Glomerular visceral epithelial cell (primary cell): Measurements from ENCODE around the gene PKNOX2.

Experiments
- DNase-seq: peaks from one replicate; pipeline ENCODE4 v3.0.0-alpha.2; 2016; ENCODE audit errors: extremely low spot score

The PKNOX2 gene

DNA sequence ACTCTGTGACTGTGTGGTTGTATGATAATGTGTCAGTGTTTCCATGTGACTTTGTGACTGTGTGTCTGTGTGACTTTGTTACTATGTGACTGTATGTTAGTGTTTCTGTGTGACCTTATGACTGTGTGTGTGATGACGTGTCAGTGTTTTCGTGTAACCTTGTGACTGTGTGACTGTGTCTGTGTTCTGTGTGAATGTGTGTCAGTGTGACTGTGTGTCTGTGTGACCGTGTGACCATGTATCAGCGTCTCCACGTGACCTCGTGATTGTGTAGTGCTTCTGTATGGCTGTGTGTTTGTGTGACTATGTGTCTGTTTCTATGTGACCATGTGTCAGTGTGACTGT is 9.5 kb upstream of the PKNOX2 start:
- DNase-seq, result no peak

DNA sequence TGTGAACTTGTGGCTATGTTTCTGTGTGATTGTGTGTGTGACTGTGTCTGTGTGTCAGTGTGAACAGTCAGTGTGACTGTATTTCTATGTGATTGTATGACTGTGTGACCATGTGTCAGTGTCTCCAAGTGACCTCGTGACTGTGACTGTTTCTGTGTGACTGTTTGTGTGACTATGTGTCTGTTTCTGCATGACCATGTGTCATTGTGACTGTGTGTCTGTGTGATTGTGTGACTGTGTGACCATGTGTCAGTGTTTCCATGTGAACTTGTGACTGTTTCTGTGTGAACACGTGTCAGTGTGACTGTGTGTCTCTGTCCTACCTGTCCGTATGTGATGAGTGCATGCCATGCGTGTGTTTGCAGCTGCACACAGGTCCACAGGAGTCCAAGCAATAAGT is 8.8 kb upstream of the PKNOX2 start:
- DNase-seq, result no peak

- no peak for DNase-seq
These were observed 8.0 kb upstream of the PKNOX2 start for GRCh38 chr11:125156346-125157117.

GRCh38 chr11:125157118-125157733 is 7.3 kb upstream of the PKNOX2 start:
- no peak for DNase-seq

DNA sequence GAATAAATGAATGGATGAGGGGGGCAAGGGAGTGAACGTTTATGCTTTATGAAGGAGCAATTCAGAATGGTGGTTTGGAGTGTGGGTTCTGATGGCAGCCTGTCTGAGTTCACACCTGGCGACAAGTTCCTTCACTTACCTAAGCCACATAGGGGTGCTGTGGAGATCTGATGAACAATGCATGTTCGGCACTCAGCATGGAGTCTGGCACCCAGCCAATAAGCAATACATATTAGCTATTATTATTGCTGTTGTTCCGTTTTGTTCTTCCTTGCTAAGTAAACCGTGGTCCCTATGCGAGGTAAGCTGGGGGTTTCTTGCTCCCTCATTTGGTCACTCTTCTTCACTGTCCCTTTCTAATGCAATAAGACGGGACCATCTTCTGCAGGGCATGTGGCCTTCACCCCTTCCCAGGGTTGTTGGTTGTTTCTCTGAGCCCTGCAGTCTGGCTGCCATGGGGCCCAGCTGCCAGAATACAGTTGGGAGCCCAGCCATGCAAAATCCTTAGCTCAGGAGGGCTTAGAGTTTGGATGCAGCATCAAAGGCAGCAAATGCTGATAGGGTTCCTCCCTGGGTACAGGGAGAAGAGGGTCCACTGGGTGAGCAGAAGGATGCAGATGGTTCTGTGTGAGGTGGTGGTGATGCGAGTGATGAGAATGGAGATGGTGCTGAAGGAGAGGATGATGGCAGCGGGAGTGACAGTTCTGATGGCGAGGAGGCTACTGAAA is 6.4 kb upstream of the PKNOX2 start:
- no peak for DNase-seq

DNA sequence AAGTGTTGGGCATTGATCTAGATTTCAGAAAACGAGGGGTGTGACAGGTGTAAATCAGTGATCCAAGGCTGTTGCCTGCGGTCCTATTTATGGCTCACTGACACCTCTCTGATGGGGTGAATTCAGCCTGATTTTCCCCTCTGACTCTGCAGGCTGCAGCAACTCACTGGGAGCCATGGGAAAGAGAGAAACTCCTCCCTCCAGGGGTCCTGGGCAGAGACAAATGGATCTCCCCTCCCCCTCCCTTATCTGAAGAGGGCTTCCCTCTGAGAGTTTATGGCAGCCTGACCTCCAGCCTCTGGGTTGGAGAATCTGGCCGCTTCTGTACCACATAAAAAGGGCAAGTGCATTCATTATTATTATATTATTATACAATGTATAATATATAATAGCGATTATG is 1.8 kb upstream of the PKNOX2 start:
- no peak for DNase-seq

DNA sequence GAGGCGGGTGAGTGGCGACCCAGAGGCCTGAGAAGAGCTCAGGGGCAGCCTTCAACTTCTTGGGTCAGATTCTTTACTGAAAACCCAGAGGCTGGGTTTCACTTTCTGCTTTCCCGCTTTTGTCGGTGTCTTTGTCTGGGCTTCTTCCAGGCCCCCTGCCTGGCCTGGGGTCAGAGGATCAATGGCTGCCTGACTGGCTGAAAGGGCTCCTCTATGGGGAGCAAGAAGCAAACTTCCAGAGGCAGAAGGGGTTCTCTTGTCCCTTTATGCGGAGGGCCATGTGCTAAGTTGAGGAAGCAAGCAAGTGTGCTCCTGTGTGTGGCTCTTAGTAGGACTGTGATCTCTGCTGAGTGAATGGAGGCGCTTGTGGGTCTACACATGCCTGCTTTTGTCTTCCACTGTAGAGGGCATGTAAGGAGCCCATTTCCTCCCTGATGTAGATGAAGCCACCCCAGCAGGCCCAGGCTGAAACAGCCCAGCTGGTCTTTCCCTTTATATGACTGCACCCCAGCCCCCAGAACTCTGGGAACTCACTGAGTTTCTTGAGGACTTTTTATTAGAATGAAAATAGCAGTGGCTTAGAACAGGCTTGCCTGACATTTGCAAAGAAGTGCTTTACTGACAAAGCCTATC is 1.0 kb upstream of the PKNOX2 start:
- DNase-seq, result no peak

GRCh38 chr11:125164091-125164421 is 495 bp upstream of the PKNOX2 start:
- no peak for DNase-seq

DNA sequence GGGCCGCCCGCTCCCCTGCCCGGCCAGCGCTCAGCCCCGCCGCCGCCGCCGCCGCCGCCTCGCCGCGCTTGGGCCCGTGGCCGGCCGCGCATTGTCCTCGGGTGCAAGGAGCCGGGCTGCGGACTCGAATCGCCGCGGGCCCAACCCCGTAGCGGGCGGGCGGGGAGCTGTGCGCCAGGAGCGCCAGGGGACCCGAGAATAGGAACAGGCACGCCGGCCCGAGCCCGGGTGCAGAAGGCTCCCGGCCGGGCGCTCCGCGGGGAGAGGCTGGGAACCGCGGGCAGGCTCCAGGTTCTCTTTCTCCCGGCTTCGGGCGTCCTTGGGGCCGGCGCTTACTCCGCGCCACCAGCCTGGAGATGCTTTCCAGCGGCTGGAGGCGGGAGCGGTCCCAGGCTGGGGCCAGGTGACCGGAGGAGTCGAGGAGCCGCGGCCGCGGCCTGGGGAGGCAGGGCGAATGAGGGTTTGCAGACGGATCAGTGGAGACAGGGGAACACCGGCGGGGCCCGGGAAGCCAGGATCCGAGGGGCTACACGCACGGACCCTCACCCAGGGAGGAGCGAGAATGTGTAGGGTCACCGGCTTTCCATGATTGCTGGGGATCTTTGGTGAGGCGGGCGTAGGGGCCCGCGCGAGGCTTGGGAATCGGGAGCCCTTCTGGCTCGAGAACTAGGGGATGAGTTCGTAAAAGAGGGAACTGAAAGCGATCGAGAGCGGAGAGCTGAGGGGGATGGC is 726 bp downstream of the PKNOX2 start:
- peak; percentile 5 for DNase-seq

DNA sequence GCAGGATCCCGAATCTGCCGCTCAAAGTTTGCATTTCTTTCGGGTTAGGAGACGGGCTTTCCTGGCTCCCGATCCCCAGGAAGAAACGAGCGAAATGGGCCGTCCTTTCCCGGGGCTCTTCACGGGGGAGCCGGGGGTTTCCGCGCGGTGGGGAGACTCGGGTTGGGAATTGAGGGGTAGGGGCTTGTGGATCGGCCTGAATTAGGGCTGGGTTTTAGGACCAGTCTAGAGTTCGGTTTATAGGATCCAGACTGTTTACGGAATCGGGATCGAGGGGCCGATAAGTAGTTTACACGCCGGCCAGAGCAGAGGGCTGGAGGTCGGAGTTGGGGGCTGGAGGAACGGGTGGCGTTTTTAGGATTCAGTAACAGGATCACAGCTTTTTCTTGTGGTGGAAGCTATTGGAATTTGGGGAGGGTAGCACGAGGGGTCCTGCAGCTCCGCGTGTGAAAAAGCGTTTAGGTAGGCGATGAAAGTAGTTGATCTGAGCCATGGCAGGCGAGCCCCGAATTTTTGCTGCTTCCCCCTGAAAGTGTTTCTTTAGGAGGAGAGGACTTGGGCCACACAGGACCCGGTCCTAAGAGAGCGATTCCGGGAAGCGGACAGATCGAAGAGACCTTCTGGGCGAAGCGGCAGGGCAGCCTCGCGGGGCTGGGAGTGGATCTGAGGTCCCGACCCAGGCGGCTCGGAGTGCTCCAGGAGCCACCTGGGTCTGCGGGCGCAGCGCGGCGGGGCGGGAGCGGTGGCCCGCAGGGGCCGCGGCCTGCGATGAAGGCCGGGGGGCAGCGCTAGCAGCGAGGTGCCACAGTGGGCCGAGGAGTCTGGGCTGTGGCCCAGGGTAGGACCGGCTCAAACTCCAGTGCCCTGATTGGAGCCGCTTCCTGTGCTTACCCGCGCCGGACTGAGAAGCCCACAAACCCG is 1.6 kb downstream of the PKNOX2 start:
- DNase-seq, result no peak

DNA sequence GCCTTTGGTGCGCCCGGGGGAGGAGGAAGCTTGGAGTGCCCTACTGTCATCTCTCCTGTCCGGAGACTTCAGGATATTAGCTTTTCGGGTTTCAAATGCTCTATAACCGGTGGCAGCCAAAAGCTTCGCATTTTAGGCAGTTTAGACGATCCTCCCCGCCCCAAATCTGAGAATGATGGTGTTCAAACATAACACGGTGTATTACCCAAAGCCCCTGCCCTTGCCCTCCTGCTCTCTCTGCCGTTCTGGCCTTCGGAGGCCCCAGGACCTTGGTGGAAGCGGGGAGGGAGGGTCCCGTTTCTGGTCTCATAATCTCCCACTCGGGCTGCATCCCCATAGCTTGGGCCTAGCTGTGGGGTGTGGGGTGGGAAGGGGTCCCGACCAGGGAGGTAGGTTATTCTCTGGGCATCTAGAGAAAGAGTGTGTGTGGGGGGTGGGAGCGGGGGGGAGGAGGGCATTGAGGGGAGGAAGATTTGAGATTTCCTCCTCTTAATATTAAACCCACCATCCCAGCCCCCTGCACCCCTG is 2.3 kb downstream of the PKNOX2 start:
- no peak for DNase-seq

GRCh38 chr11:125167292-125167953 is 2.9 kb downstream of the PKNOX2 start:
- DNase-seq, result no peak

GRCh38 chr11:125167954-125168835 is 3.6 kb downstream of the PKNOX2 start:
- DNase-seq, result no peak

- DNase-seq, result no peak
These were observed 4.4 kb downstream of the PKNOX2 start for GRCh38 chr11:125168918-125169456.

DNA sequence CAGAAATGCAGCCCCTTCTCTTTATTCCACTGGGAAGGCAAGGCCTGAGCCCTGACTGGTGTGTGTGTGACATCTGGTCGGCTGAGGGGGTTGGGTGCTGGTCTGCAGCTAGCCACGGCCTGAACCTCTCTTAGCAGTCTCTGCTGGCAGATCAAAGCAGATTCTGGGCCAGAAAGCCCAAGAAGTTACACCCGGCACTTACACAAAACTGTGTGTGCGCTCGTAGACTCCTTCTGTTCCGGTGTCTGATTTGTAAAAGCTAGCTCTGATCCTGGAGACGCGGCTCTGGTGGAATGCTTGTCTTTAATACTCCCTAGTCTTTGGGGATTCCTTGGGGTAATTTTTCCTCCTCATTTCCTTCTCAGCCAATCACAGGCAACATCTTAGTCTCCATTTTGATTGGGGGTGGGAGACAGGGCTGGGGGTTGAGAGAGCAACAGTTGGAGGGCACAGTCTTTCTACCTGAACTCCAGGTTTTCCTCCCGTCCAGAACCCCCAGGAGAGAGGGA is 5.5 kb downstream of the PKNOX2 start:
- no peak for DNase-seq

- no peak for DNase-seq
These were observed 6.0 kb downstream of the PKNOX2 start for GRCh38 chr11:125170510-125171031.

GRCh38 chr11:125171974-125172373 is 7.4 kb downstream of the PKNOX2 start:
- no peak for DNase-seq

DNA sequence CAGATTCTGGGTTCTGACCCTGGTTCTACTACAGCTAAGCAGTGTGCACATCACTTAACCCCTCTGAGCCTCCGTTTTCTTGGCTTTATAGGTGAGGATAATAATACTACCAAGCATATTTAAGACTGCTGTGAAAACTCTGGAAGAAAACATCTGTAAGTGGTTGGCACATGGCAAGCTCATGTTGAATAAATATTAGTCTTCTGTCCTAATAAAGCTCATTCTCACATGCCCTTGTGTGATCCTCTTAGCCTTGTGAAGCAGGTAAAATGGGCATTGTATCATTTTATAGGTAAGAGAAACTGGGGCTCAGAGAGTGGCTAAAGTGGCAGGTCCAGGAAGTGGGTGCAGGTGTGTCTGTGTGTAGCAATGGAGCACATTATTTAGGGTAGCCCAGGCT is 8.5 kb downstream of the PKNOX2 start:
- no peak for DNase-seq
